KMS-11 (cell line): ENCODE measurements around the gene PIK3R1.

Source experiments
- H2AFZ ChIP-seq: fragments of 200-600 bp; sonication (generic); 2 replicates; pipeline ENCODE4 v1.6.1; 2016; ENCODE audit warnings: antibody characterized with exemption, mixed run types, low read depth
- H3K27ac ChIP-seq: fragments of 200-600 bp; sonication (generic); 2 replicates; pipeline ENCODE4 v1.6.1; 2016; ENCODE audit warnings: mild to moderate bottlenecking, mixed run types
- H3K27me3 ChIP-seq: fragments of 200-600 bp; sonication (generic); 2 replicates; pipeline ENCODE4 v1.6.1; 2017; ENCODE audit warnings: mild to moderate bottlenecking, low read depth, mixed run types, moderate library complexity; ENCODE audit not compliant: insufficient read depth
- H3K36me3 ChIP-seq: fragments of 200-600 bp; sonication (generic); 2 replicates; pipeline ENCODE4 v1.6.1; 2017; ENCODE audit warnings: mild to moderate bottlenecking, mixed run types; ENCODE audit not compliant: insufficient read depth
- H3K4me1 ChIP-seq: fragments of 200-600 bp; sonication (generic); 2 replicates; pipeline ENCODE4 v1.6.1; 2016; ENCODE audit warnings: mild to moderate bottlenecking, low read depth, mixed run types; ENCODE audit not compliant: poor library complexity, severe bottlenecking
- H3K4me2 ChIP-seq: fragments of 200-600 bp; sonication (generic); 2 replicates; pipeline ENCODE4 v1.7.0; 2016; ENCODE audit warnings: mild to moderate bottlenecking, mixed run types
- H3K4me3 ChIP-seq: fragments of 200-600 bp; sonication (generic); IDR thresholded peaks from 2 replicates; pipeline ENCODE4 v1.6.1; 2017; ENCODE audit warnings: low read depth, low read length, mixed read lengths; ENCODE audit not compliant: insufficient read depth
- H3K79me2 ChIP-seq: fragments of 200-600 bp; sonication (generic); 2 replicates; pipeline ENCODE4 v1.6.1; 2016; ENCODE audit warnings: low read depth, mixed run types; ENCODE audit not compliant: insufficient read depth
- H3K9ac ChIP-seq: fragments of 200-600 bp; sonication (generic); 2 replicates; pipeline ENCODE4 v1.6.1; 2016; ENCODE audit warnings: mild to moderate bottlenecking, mixed run types
- H4K20me1 ChIP-seq: fragments of 200-600 bp; sonication (generic); 2 replicates; pipeline ENCODE4 v1.6.1; 2016; ENCODE audit warnings: mild to moderate bottlenecking, mixed run types; ENCODE audit not compliant: insufficient read depth
- TF ChIP-seq, protein P1 (sequence below): fragments of 200-600 bp; sonication (generic); conservative IDR thresholded peaks from 2 replicates; pipeline ENCODE4 v1.6.1; 2017; ENCODE audit warnings: low read depth, mild to moderate bottlenecking, antibody characterized with exemption, low read length, moderate library complexity, mixed read lengths

PIK3R1 gene

DNA sequence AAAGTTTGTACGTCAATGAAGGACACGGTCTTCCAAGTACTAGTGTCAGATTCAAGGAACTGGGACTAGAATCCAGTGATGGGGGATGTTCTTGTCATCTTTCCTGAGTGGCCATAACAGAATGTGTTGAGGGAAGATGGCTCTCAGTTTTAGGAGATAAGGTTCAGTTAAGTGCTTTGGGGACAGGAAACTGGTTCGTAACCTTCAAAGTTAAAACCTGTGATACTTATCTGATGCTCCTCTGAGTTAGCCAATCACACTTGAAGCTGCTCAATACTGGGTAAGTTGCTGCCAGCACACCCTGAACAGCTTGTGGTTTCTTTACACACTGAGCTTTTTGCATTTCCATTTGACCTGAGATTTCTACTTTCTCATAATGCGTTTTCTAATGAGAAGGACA lies 64.4 kb downstream of the PIK3R1 start:
- Histone ChIP-seq H2AFZ (no peak overlapping the region), H3K36me3 (no peaks in the 10 kb centered on the region), H3K27me3 (no peaks in the 10 kb centered on the region), H3K79me2 (no peaks in the 10 kb centered on the region), H3K4me1 (peaks cover 17% of the 10 kb centered on the region), H4K20me1 (no peaks in the 10 kb centered on the region), H3K4me3 (no peak overlapping the region), H3K9ac (no peak overlapping the region), H3K27ac (no peak overlapping the region), H3K4me2 (no peak overlapping the region)
- TF ChIP-seq, protein P1, sequence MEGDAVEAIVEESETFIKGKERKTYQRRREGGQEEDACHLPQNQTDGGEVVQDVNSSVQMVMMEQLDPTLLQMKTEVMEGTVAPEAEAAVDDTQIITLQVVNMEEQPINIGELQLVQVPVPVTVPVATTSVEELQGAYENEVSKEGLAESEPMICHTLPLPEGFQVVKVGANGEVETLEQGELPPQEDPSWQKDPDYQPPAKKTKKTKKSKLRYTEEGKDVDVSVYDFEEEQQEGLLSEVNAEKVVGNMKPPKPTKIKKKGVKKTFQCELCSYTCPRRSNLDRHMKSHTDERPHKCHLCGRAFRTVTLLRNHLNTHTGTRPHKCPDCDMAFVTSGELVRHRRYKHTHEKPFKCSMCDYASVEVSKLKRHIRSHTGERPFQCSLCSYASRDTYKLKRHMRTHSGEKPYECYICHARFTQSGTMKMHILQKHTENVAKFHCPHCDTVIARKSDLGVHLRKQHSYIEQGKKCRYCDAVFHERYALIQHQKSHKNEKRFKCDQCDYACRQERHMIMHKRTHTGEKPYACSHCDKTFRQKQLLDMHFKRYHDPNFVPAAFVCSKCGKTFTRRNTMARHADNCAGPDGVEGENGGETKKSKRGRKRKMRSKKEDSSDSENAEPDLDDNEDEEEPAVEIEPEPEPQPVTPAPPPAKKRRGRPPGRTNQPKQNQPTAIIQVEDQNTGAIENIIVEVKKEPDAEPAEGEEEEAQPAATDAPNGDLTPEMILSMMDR, result no peak

DNA sequence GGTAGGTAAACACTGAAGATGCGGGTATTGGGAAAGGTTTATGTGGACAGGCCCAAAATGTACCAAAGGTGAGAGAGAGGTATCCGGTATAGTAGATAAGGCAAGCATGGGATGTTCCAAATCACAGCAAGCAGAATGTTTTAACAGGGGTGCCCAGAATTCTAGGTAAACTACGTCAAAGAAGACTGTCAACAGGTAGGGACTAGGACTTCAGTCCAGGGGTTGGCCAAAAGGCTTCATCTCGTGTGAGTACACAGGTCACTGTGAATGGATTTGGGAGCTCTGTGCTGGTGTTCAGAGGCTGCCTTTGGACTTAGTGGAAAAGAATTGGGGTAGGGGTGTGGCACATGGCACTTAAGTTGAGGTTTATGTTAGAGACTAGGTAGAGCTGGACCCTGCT lies 66.4 kb downstream of the PIK3R1 start:
- TF ChIP-seq, protein P1, result no peak
- H3K4me2 ChIP-seq, result no peak overlapping the region
- H3K4me3 ChIP-seq, result no peak overlapping the region
- no peaks in the 10 kb centered on the region for H4K20me1 ChIP-seq
- no peak overlapping the region for H3K27ac ChIP-seq
- H3K9ac ChIP-seq, result no peak overlapping the region
- H3K79me2 ChIP-seq, result no peaks in the 10 kb centered on the region
- H3K36me3 ChIP-seq, result no peaks in the 10 kb centered on the region
- peaks cover 19% of the 10 kb centered on the region for H3K4me1 ChIP-seq
- no peak overlapping the region for H2AFZ ChIP-seq
- H3K27me3 ChIP-seq, result no peaks in the 10 kb centered on the region

DNA sequence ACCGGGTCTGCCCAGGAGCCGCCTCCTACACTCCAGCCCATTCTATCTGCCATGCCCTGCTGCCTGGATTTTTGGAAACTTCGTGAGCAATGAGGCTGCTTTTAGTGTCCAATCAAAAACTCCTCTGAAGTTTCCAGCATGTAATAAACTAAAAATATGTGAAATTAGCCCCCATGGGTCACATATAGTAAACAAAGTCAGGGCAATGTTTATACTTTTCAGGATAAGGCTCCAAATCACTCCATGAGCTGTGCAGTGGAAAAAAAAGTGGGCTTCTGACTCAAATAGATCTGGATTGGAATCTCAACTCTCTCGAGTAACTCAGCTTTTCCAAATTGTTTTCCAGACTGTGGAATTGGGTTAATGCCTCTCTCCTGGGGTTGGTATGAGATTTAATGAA lies 68.2 kb downstream of the PIK3R1 start:
- Histone ChIP-seq H3K27ac (no peak overlapping the region), H2AFZ (no peak overlapping the region), H3K4me1 (peaks cover 28% of the 10 kb centered on the region), H3K4me2 (no peak overlapping the region), H3K36me3 (no peaks in the 10 kb centered on the region), H3K79me2 (no peaks in the 10 kb centered on the region), H3K4me3 (no peak overlapping the region), H3K27me3 (no peaks in the 10 kb centered on the region), H4K20me1 (no peaks in the 10 kb centered on the region), H3K9ac (no peak overlapping the region)
- TF ChIP-seq, protein P1, result no peak

GRCh38 chr5:68285075-68285840 lies 69.7 kb downstream of the PIK3R1 start:
- Histone ChIP-seq H3K4me1 (peaks cover 40% of the 10 kb centered on the region), H3K9ac (no peak overlapping the region), H3K4me2 (no peak overlapping the region), H3K4me3 (no peak overlapping the region), H3K79me2 (0 out of 2 replicates have a peak, but pooled peaks cover 5% of the 10 kb centered on the region), H3K36me3 (no peaks in the 10 kb centered on the region), H2AFZ (no peak overlapping the region), H4K20me1 (no peaks in the 10 kb centered on the region), H3K27ac (no peak overlapping the region), H3K27me3 (no peaks in the 10 kb centered on the region)
- TF ChIP-seq, protein P1, result no peak
